H1 (cell line): Measurements from ENCODE around the gene CCDC59. TPM values are rescaled to one million over a fixed set of nuclear protein-coding genes. Genes with fewer than 3 reads are reported as not detected.

Experiments used
- CTCF ChIA-PET: fragments of 300-600 bp; sonication (Branson Sonifier 250); formaldehyde crosslinking; loops from one replicate; lab custom pipeline; 2021; ENCODE audit not compliant: partially characterized antibody; lab: Charles Lee
- POLR2A ChIA-PET: fragments of 300-600 bp; sonication (Branson Sonifier 250); formaldehyde crosslinking; loops from one replicate; lab custom pipeline; 2021; ENCODE audit warnings: inconsistent platforms; ENCODE audit not compliant: partially characterized antibody; lab: Charles Lee
- DNase-seq, 2 experiments: peaks; one replicate each; pipeline versions ENCODE4 v3.0.0 to v3.0.0-alpha.2; 2010 to 2022; ENCODE audit warnings: low spot score in 2 of 2, low read depth in 1 of 2, mixed read lengths in 1 of 2
- FAIRE-seq: peaks from 2 replicates; lab custom pipeline; 2011; peaks lifted over from hg19 to GRCh38; lab: Jason Lieb, UNC
- H2AFZ ChIP-seq: 2 replicates; pipeline ENCODE4 v1.8.1; 2012; ENCODE audit warnings: low read length, inconsistent platforms
- H2AK5ac ChIP-seq: 2 replicates; pipeline ENCODE4 v1.6.1; 2013; ENCODE audit warnings: low read depth, low read length
- H2BK120ac ChIP-seq: replicated peaks from 2 replicates; pipeline ENCODE3; 2013; ENCODE audit warnings: low read depth, low read length, inconsistent platforms
- H2BK12ac ChIP-seq: 2 replicates; pipeline ENCODE4 v1.6.1; 2013; ENCODE audit warnings: low read depth, low read length
- H2BK15ac ChIP-seq: 2 replicates; pipeline ENCODE4 v1.6.1; 2013; ENCODE audit warnings: low read length
- H2BK20ac ChIP-seq: 2 replicates; pipeline ENCODE4 v1.6.1; 2013; ENCODE audit warnings: low read length
- H2BK5ac ChIP-seq: 2 replicates; pipeline ENCODE4 v1.6.1; 2013; ENCODE audit warnings: low read depth, low read length
- H3K14ac ChIP-seq: 2 replicates; pipeline ENCODE4 v1.6.1; 2013; ENCODE audit warnings: inconsistent platforms; ENCODE audit not compliant: insufficient read length
- H3K18ac ChIP-seq: 2 replicates; pipeline ENCODE4 v1.6.1; 2013; ENCODE audit warnings: low read length; ENCODE audit errors: extremely low read depth
- H3K23ac ChIP-seq: 2 replicates; pipeline ENCODE4 v1.6.1; 2013; ENCODE audit warnings: inconsistent platforms; ENCODE audit not compliant: insufficient read length
- H3K23me2 ChIP-seq: 2 replicates; pipeline ENCODE4 v1.6.1; 2013; ENCODE audit warnings: low read depth, low read length
- H3K27ac ChIP-seq: 2 replicates; pipeline ENCODE4 v1.6.1; 2011; ENCODE audit warnings: low read depth, low read length, inconsistent platforms
- H3K27me3 ChIP-seq, 4 experiments: replicated peaks in 1 of 4; 1 replicate in 1 of 4; 2 replicates in 3 of 4; pipeline versions ENCODE4 v1.6.1 to v1.8.1; 2011 to 2013; ENCODE audit warnings: low read length in 3 of 4, mild to moderate bottlenecking in 3 of 4, inconsistent platforms in 2 of 4, mixed read lengths in 2 of 4, moderate library complexity in 1 of 4; ENCODE audit not compliant: control insufficient read depth in 3 of 4, insufficient read depth in 3 of 4; ENCODE audit errors: extremely low read depth in 1 of 4
- H3K36me3 ChIP-seq, 4 experiments: 2 replicates each; pipeline versions ENCODE4 v1.6.1 to v1.8.1; 2011 to 2013; ENCODE audit warnings: mild to moderate bottlenecking in 4 of 4, low read length in 3 of 4, moderate library complexity in 2 of 4, control low read depth in 1 of 4, inconsistent platforms in 1 of 4; ENCODE audit not compliant: insufficient read depth in 4 of 4, control insufficient read depth in 2 of 4
- H3K4ac ChIP-seq: replicated peaks from 2 replicates; pipeline ENCODE3; 2013; ENCODE audit warnings: low read length, low read depth, mixed read lengths, inconsistent platforms; ENCODE audit not compliant: insufficient read length
- H3K4me1 ChIP-seq, 4 experiments: replicated peaks in 1 of 4; 1 replicate in 1 of 4; 2 replicates in 3 of 4; pipeline versions ENCODE4 v1.6.1 to v1.8.1; 2011 to 2013; ENCODE audit warnings: low read length in 3 of 4, inconsistent platforms in 2 of 4, mixed read lengths in 1 of 4; ENCODE audit not compliant: insufficient read depth in 4 of 4, control insufficient read depth in 3 of 4
- H3K4me2 ChIP-seq, 2 experiments: 2 replicates each; pipeline versions ENCODE4 v1.6.1 to v1.8.1; 2011 to 2013; ENCODE audit warnings: low read depth in 2 of 2, low read length in 2 of 2, control low read depth in 1 of 2, inconsistent platforms in 1 of 2, mild to moderate bottlenecking in 1 of 2; ENCODE audit not compliant: insufficient read depth in 1 of 2
- H3K4me3 ChIP-seq, 4 experiments: fragments of 200-600, 300-600 bp in 1 of 4; sonication (generic), shearing (Covaris generic), sonication (Bioruptor Twin) in 1 of 4; 2 replicates each; pipeline versions ENCODE4 v1.5.1 to v1.8.1; 2011 to 2016; ENCODE audit warnings: low read length in 4 of 4, low read depth in 3 of 4, control low read depth in 2 of 4, inconsistent platforms in 2 of 4, mild to moderate bottlenecking in 2 of 4, mixed read lengths in 1 of 4, moderate library complexity in 1 of 4; ENCODE audit not compliant: insufficient read depth in 2 of 4; ENCODE audit errors: extremely low read depth in 1 of 4
- H3K56ac ChIP-seq: replicated peaks from 2 replicates; pipeline ENCODE3; 2013; ENCODE audit warnings: low read depth, mild to moderate bottlenecking, mixed read lengths, low read length, inconsistent platforms; ENCODE audit not compliant: insufficient read length
- H3K79me1 ChIP-seq: 2 replicates; pipeline ENCODE4 v1.6.1; 2013; ENCODE audit warnings: low read depth, low read length, control low read depth
- H3K79me2 ChIP-seq, 2 experiments: 2 replicates each; pipeline versions ENCODE4 v1.6.1 to v1.8.1; 2012 to 2013; ENCODE audit warnings: low read length in 2 of 2, mild to moderate bottlenecking in 2 of 2, inconsistent platforms in 1 of 2; ENCODE audit not compliant: insufficient read depth in 2 of 2, control insufficient read depth in 1 of 2
- H3K9ac ChIP-seq, 4 experiments: replicated peaks in 1 of 4; 1 replicate in 1 of 4; 2 replicates in 3 of 4; pipeline versions ENCODE4 v1.6.1 to v1.8.1; 2011 to 2013; ENCODE audit warnings: low read depth in 3 of 4, low read length in 3 of 4, control low read depth in 2 of 4, mild to moderate bottlenecking in 2 of 4, moderate library complexity in 2 of 4, inconsistent platforms in 1 of 4; ENCODE audit errors: extremely low read depth in 1 of 4
- H3K9me3 ChIP-seq, 2 experiments: 2 replicates each; pipeline versions ENCODE4 v1.6.1 to v1.8.1; 2012 to 2013; ENCODE audit warnings: mild to moderate bottlenecking in 2 of 2, moderate library complexity in 2 of 2, control low read depth in 1 of 2, inconsistent platforms in 1 of 2, low read depth in 1 of 2, low read length in 1 of 2, mixed read lengths in 1 of 2; ENCODE audit not compliant: insufficient read depth in 2 of 2
- H4K20me1 ChIP-seq, 2 experiments: replicated peaks in 1 of 2; 2 replicates each; pipeline versions ENCODE3 to v1.8.1; 2011 to 2013; ENCODE audit warnings: inconsistent platforms in 2 of 2, low read length in 2 of 2, mild to moderate bottlenecking in 1 of 2; ENCODE audit not compliant: insufficient read depth in 2 of 2, control insufficient read depth in 1 of 2
- H4K5ac ChIP-seq: 2 replicates; pipeline ENCODE4 v1.6.1; 2013; ENCODE audit warnings: low read length, low read depth, mixed read lengths, inconsistent platforms; ENCODE audit not compliant: insufficient read length
- H4K8ac ChIP-seq: 2 replicates; pipeline ENCODE4 v1.8.0; 2013; ENCODE audit warnings: mild to moderate bottlenecking, moderate library complexity, low read length, inconsistent platforms; ENCODE audit not compliant: insufficient read depth; ENCODE audit errors: extremely low read depth
- H4K91ac ChIP-seq: replicated peaks from 2 replicates; pipeline ENCODE3; 2013; ENCODE audit warnings: low read length, mixed read lengths, inconsistent platforms; ENCODE audit not compliant: insufficient read length
- BCL11A ChIP-seq, 2 experiments: IDR thresholded peaks; one replicate each; pipeline ENCODE4 v1.6.1; 2011; ENCODE audit warnings: low read depth in 2 of 2, low read length in 2 of 2, mild to moderate bottlenecking in 2 of 2
- CHD1 ChIP-seq: IDR thresholded peaks from 2 replicates; pipeline ENCODE4 v1.6.1; 2012; ENCODE audit warnings: low read depth, low read length, improper control_type of control experiment
- FOSL1 ChIP-seq: IDR thresholded peaks from 2 replicates; pipeline ENCODE4 v1.6.1; 2011; ENCODE audit warnings: mild to moderate bottlenecking, low read depth, low read length, moderate library complexity; ENCODE audit not compliant: insufficient read depth
- HDAC6 ChIP-seq: IDR thresholded peaks from one replicate; pipeline ENCODE4 v1.7.1; 2012; ENCODE audit warnings: low read depth, mild to moderate bottlenecking, inconsistent platforms, low read length, moderate library complexity
- PHF8 ChIP-seq: fragments of 200-600 bp; sonication (generic); conservative IDR thresholded peaks from 2 replicates; pipeline ENCODE4 v1.7.1; 2012; ENCODE audit warnings: low read depth, mild to moderate bottlenecking, inconsistent platforms, low read length, moderate library complexity
- RBBP5 ChIP-seq: IDR thresholded peaks from 2 replicates; pipeline ENCODE4 v1.7.1; 2012; ENCODE audit warnings: low read depth, mild to moderate bottlenecking, inconsistent platforms, low read length, moderate library complexity, borderline replicate concordance
- SP2 ChIP-seq: IDR thresholded peaks from 2 replicates; pipeline ENCODE4 v1.6.1; 2012; ENCODE audit warnings: mild to moderate bottlenecking, low read length, inconsistent platforms
- SRF ChIP-seq: IDR thresholded peaks from 2 replicates; pipeline ENCODE4 v1.6.1; 2011; ENCODE audit warnings: mild to moderate bottlenecking, low read depth, low read length, moderate library complexity
- TBP ChIP-seq: IDR thresholded peaks from 2 replicates; pipeline ENCODE4 v1.6.1; 2011; ENCODE audit warnings: low read depth, low read length, improper control_type of control experiment
- YY1 ChIP-seq: IDR thresholded peaks from 2 replicates; pipeline ENCODE4 v1.6.1; 2011; ENCODE audit warnings: low read depth, mild to moderate bottlenecking, low read length
- WGBS, 2 experiments: shearing (Covaris generic) in 1 of 2; methylation state at CpG; one replicate each; pipeline versions ENCODE4 v1.1.6 to v1.1.7; 2013 to 2015; ENCODE audit warnings: low lambda C conversion rate in 2 of 2, mixed read lengths in 2 of 2, inconsistent platforms in 1 of 2, low coverage in 1 of 2, missing lambda C conversion rate in 1 of 2; ENCODE audit not compliant: insufficient replicate concordance in 2 of 2, insufficient coverage in 1 of 2, insufficient read length in 1 of 2; ENCODE audit errors: extremely low coverage in 1 of 2, missing lambda C conversion rate in 1 of 2; 5-methylcytosine and 5-hydroxymethylcytosine counted together
- polyA plus RNA-seq, 7 experiments: library from polyadenylated mRNA; depleted of rRNA in 3 of 7; stranded (reverse) in 5 of 7; unstranded in 2 of 7; fragments of >200 nt in 5 of 7; fragments of 200-250 nt in 2 of 7; gene quantifications; 1 replicate in 5 of 7; 2 replicates in 1 of 7; 4 replicates in 1 of 7; pipeline versions ENCODE4 v1.2.1 to v1.2.3, GENCODE V29; 2011 to 2013; ENCODE audit warnings: missing spikeins in 2 of 7, mixed read lengths in 2 of 7
- total RNA-seq: library from RNA; stranded (reverse); fragmentation: NEBNext Ultra II Directional; extraction: Animal tissue kit (Norgen Biotek cat#: 25700); gene quantifications from 2 replicates; pipeline ENCODE4 v1.2.1, GENCODE V29; 2021

Gene CCDC59
- total and polyA plus RNA-seq, 2 of the 8 experiments (the other 6 are each of a cell fraction or from before 2014, with no cell fraction given), result 11.6 to 54.0 TPM

- no peak overlapping the region for H3K27ac ChIP-seq
- no peak overlapping the region for H3K18ac ChIP-seq
- no peak overlapping the region for H3K4me2 ChIP-seq
- no peaks in the 10 kb centered on the region for H3K23me2 ChIP-seq
- no peaks in the 10 kb centered on the region for H4K20me1 ChIP-seq
- no peak overlapping the region for H2BK5ac ChIP-seq
- H3K4me3 ChIP-seq, result no peak overlapping the region
- no peaks in the 10 kb centered on the region for H3K79me1 ChIP-seq
- no peak overlapping the region for H3K56ac ChIP-seq
- no peak overlapping the region for H3K4ac ChIP-seq
- 90% methylated on average over 1 of the region's 1 CpG; no CpG with 5 or more reads in 1 of the 2 experiments for WGBS, 2 experiments
- H2BK20ac ChIP-seq, result no peak overlapping the region
- POLR2A ChIA-PET, result no interaction called here
- no peak for TF ChIP-seq YY1
- TF ChIP-seq PHF8, result no peak
- TF ChIP-seq SP2, result no peak
- TF ChIP-seq SRF, result no peak
- no peak for TF ChIP-seq RBBP5
- no peak for TF ChIP-seq CHD1
- no peak for TF ChIP-seq TBP
- TF ChIP-seq BCL11A (IDR thresholded peaks at IDR 0.05; ENCODE audit: low read depth in 2 of 2, low read length in 2 of 2), result no peak
- no peak for TF ChIP-seq HDAC6
- no peak for TF ChIP-seq FOSL1
- no peaks in the 10 kb centered on the region for H3K9me3 ChIP-seq
- H2BK12ac ChIP-seq, result no peak overlapping the region
- no peak for FAIRE-seq
- no peak overlapping the region for H2BK15ac ChIP-seq
- no peak overlapping the region for H4K8ac ChIP-seq
- H3K27me3 ChIP-seq, result no peaks in the 10 kb centered on the region
- no peak overlapping the region for H2AK5ac ChIP-seq
- no peaks in the 10 kb centered on the region for H3K36me3 ChIP-seq
- H3K4me1 ChIP-seq, result no peaks in the 10 kb centered on the region
- no peak overlapping the region for H3K9ac ChIP-seq
- H2BK120ac ChIP-seq, result no peak overlapping the region
- H3K14ac ChIP-seq, result no peak overlapping the region
- CTCF ChIA-PET, result no interaction called here
- H4K5ac ChIP-seq, result no peak overlapping the region
- H2AFZ ChIP-seq, result no peak overlapping the region
- no peak overlapping the region for H4K91ac ChIP-seq
- no peak for DNase-seq
- no peaks in the 10 kb centered on the region for H3K79me2 ChIP-seq
- no peak overlapping the region for H3K23ac ChIP-seq
Observed at GRCh38 chr12:82406651-82407050, 48.5 kb upstream of the CCDC59 start.
